Hepatocyte (in vitro differentiated cells): ENCODE results near the gene TNFRSF13B.

ENCODE experiments used
- EZH2 ChIP-seq: fragments of 200-600 bp; sonication (generic); IDR thresholded peaks from 2 replicates; pipeline ENCODE4 v1.6.1; 2016; ENCODE audit warnings: antibody characterized with exemption, mild to moderate bottlenecking, borderline replicate concordance
- TF ChIP-seq, protein P1 (sequence below): fragments of 200-600 bp; sonication (generic); IDR thresholded peaks from 2 replicates; pipeline ENCODE4 v1.5.1; 2016; ENCODE audit warnings: antibody characterized with exemption, mild to moderate bottlenecking; ENCODE audit not compliant: poor library complexity

DNA sequence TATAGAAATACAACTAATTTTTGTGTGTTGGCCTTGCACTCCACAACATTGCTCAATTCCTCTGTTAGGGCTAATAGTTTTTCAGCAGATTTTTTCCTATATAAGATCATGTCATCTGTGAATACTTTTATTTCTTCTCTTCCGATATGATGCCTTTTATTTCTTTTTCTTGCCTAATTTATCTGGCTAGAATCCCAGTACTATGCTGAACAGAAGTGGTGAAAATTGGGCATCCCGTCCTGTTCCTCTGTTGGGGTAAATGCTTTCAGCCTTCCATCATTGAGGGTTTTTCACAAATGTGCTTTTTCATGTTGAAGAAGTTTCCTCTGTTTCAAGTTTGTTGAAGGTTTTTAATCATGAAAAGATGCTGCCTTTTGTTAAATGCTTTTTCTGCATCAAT is 22.7 kb upstream of the TNFRSF13B start:
- TF ChIP-seq EZH2: no peak
- TF ChIP-seq, protein P1, sequence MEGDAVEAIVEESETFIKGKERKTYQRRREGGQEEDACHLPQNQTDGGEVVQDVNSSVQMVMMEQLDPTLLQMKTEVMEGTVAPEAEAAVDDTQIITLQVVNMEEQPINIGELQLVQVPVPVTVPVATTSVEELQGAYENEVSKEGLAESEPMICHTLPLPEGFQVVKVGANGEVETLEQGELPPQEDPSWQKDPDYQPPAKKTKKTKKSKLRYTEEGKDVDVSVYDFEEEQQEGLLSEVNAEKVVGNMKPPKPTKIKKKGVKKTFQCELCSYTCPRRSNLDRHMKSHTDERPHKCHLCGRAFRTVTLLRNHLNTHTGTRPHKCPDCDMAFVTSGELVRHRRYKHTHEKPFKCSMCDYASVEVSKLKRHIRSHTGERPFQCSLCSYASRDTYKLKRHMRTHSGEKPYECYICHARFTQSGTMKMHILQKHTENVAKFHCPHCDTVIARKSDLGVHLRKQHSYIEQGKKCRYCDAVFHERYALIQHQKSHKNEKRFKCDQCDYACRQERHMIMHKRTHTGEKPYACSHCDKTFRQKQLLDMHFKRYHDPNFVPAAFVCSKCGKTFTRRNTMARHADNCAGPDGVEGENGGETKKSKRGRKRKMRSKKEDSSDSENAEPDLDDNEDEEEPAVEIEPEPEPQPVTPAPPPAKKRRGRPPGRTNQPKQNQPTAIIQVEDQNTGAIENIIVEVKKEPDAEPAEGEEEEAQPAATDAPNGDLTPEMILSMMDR: no peak
